ENCODE measurements around the gene PDZRN4.

GRCh38 chr12:41274643-41275042, 86.5 kb downstream of the PDZRN4 start:
- TF ChIP-seq CTCF (IDR thresholded peaks at IDR 0.05 in 8 of 11, conservative IDR thresholded peaks at IDR 0.05 in 3 of 11) (no peak), POLR2A (IDR thresholded peaks at IDR 0.05) (no peak), POLR2AphosphoS5 (IDR thresholded peaks at IDR 0.05) (no peak)

Data from spleen (tissue), 7 donors.